ENCODE data around the gene ERN2.

GRCh38 chr16:23712976-23713375 is at the start of gene ERN2:
- TF ChIP-seq EZH2 (IDR thresholded peaks at IDR 0.05) (no peak), CTCF (IDR thresholded peaks at IDR 0.05) (no peak)

Measured in neural progenitor cell (in vitro differentiated cells).